Choroid plexus epithelial cell (primary cell): Measurements from ENCODE around the gene MYH11.
"Not testable (repeated sequence)": the region's sequence is repeated elsewhere in the genome, so short reads cannot be mapped to it uniquely, and the experiment has no call there.

ENCODE experiments used
- DNase-seq: peaks from one replicate; pipeline ENCODE4 v3.0.0-alpha.2; 2010; ENCODE audit warnings: low read depth
- H3K4me3 ChIP-seq: 2 replicates; pipeline ENCODE4 v1.5.1; 2011; ENCODE audit warnings: low read depth, mild to moderate bottlenecking, control low read depth, low read length, moderate library complexity
- TF ChIP-seq, protein P1 (sequence below): conservative IDR thresholded peaks from 2 replicates; pipeline ENCODE4 v1.5.1; 2011; ENCODE audit warnings: low read depth, mild to moderate bottlenecking, control low read depth, inconsistent platforms, low read length, moderate library complexity

MYH11 gene

GRCh38 chr16:15672514-15673167, 184.2 kb downstream of the MYH11 start:
- peak overlapping the region; percentile 2 for H3K4me3 ChIP-seq
- TF ChIP-seq, protein P1, sequence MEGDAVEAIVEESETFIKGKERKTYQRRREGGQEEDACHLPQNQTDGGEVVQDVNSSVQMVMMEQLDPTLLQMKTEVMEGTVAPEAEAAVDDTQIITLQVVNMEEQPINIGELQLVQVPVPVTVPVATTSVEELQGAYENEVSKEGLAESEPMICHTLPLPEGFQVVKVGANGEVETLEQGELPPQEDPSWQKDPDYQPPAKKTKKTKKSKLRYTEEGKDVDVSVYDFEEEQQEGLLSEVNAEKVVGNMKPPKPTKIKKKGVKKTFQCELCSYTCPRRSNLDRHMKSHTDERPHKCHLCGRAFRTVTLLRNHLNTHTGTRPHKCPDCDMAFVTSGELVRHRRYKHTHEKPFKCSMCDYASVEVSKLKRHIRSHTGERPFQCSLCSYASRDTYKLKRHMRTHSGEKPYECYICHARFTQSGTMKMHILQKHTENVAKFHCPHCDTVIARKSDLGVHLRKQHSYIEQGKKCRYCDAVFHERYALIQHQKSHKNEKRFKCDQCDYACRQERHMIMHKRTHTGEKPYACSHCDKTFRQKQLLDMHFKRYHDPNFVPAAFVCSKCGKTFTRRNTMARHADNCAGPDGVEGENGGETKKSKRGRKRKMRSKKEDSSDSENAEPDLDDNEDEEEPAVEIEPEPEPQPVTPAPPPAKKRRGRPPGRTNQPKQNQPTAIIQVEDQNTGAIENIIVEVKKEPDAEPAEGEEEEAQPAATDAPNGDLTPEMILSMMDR = no peak
- peak; percentile 98 for DNase-seq

GRCh38 chr16:15672127-15672513, 184.7 kb downstream of the MYH11 start:
- DNase-seq = peak; percentile 18
- H3K4me3 ChIP-seq = not testable (repeated sequence)

- no peak for DNase-seq
- H3K4me3 ChIP-seq = no peak overlapping the region
- TF ChIP-seq, protein P1 = no peak
Measured at GRCh38 chr16:15671530-15672117, 185.2 kb downstream of the MYH11 start.

GRCh38 chr16:15667091-15667742, 189.6 kb downstream of the MYH11 start:
- H3K4me3 ChIP-seq = no peak overlapping the region
- DNase-seq = no peak
- TF ChIP-seq, protein P1 = no peak

- DNase-seq = no peak
- TF ChIP-seq, protein P1 = no peak
- no peak overlapping the region for H3K4me3 ChIP-seq
Measured at GRCh38 chr16:15665107-15665506, 191.7 kb downstream of the MYH11 start.

- TF ChIP-seq, protein P1 = no peak
- H3K4me3 ChIP-seq = no peak overlapping the region
- no peak for DNase-seq
Measured at GRCh38 chr16:15660203-15660601, 196.6 kb downstream of the MYH11 start.

GRCh38 chr16:15658556-15658955, 198.3 kb downstream of the MYH11 start:
- DNase-seq = no peak
- no peak overlapping the region for H3K4me3 ChIP-seq
- TF ChIP-seq, protein P1 = no peak
